Epidermal melanocyte (primary cell): ENCODE results near the gene TEX54.

Source experiments
- DNase-seq: peaks from one replicate; pipeline ENCODE4 v3.0.0; 2011; ENCODE audit warnings: low spot score; ENCODE audit not compliant: insufficient read length

TEX54 gene

DNA sequence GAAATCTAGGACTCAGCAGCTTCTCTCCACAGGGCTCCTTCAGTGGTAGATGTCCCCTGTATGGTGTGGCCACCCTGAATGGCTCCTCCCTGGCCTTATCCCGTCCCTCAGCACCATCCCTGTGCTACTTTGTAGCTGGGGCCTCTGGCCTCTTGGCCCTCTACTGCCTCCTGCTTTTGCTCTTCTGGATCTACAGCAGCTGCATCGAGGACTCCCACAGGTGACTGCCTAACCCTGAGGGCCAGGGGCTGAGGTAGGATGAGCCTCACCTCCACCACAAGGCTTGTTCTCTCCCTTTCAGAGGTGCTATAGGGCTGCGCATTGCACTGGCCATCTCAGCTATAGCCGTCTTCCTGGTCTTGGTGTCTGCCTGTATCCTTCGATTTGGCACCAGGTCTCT lies 43.6 kb downstream of the TEX54 start:
- DNase-seq = no peak

- DNase-seq = peak; percentile 98
These were observed 45.5 kb downstream of the TEX54 start, which contains the start of gene TMEM179B for GRCh38 chr11:62787005-62787759. TSS of gene TMEM179B (plus strand) at chr11:62787402. CDS start at chr11:62787432, 30 bp downstream.

GRCh38 chr11:62786318-62787004 lies 46.2 kb downstream of the TEX54 start:
- peak; percentile 95 for DNase-seq

DNA sequence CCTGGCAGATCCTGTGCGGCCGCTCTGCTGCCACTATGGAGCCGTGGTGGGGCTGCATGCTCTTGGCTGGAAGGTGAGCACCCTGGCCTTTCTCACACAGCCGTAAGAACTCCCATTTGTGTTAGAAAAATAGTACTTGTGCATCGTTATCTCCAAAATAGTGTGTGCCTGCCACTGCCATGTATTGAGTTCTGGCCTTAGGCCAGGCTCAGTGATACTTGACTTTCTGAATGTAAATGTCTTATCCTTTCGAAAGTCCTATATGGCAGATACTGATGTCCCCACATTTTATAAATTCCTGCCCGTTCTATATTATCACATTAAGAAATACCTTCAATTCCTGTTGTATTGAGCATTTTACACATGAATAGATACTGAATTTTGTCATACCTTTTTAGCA lies 49.9 kb downstream of the TEX54 start:
- no peak for DNase-seq
